Erythroblast (primary cell): ENCODE results near the gene SH3BGRL2.

Experiments used
- DNase-seq, 2 experiments: peaks; one replicate each; lab custom pipeline; 2025; lab: John Stamatoyannopoulos, UW
- GATA1 ChIP-seq: IDR thresholded peaks from 2 replicates; pipeline ENCODE4 v1.6.1; 2011; ENCODE audit warnings: low read depth, mild to moderate bottlenecking, control low read depth, low read length, moderate library complexity
- POLR2A ChIP-seq: IDR thresholded peaks from 2 replicates; pipeline ENCODE4 v1.6.1; 2011; ENCODE audit warnings: mild to moderate bottlenecking, low read length

SH3BGRL2 gene

DNA sequence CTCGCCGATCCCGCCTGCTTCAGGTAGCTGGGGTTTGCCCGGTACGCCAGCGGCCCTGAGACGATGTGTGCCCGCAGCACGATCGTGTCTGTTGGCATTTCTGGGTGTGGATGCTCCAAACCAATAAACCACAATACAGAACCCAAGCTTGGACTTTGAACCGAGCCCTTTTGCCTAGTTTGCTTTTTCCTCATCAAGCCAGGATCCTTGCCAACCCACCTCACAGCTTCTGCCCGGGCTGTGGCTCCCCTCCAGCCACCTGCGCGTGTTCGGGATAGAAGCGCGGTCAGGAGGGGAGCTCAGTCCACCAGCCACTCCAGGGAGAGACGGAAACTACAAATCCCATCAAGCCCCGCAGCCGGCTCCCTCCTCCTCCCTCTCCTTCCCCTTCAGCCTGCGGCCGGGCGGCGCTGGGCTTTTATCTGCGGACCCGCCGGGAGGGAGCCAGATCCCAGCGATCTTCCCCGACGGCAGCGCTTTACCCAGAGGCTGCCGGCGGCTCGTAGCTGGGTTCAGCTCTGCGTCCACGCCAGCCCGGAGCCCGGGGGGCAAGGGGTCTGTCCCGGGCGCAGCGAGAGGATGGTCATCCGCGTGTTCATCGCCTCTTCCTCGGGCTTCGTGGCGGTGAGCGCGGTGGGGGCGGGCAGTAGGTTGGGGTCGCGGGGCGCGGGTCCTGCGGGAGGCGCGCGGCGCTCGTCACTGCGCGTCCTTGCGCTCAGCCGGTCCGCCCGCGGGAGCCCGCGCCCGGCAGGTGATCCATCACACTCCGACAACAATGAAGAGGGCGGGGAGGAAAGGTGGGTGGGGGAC lies at the start of gene SH3BGRL2:
Gene SH3BGRL2 (plus strand): TSS at position 447 of the 810 bp plus-strand sequence. CDS start 133 bp downstream, at position 580.
- peak; percentile 63 to 66 for DNase-seq
- TF ChIP-seq POLR2A (peak; percentile 26), GATA1 (no peak)

DNA sequence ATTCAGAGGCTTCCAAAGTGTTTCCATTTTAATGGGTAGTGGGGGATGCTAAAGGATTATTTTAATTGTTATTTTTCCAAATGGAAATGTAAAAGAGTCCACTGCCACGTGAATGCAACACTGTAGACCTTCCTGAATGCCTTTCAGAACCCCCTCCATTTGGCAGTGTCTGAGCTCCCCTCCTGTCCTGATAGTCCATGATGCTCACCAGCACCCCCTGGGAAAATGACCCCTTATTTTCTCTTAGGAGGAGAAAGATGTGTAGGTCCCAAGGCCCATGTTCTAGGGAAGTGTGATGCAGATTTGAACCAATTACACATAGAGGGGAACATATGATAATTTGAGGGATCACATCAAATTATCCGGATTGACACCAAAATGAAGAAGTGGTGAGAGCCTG lies 46.8 kb upstream of the SH3BGRL2 start:
- TF ChIP-seq GATA1 (no peak), POLR2A (no peak)
- DNase-seq, result no peak

DNA sequence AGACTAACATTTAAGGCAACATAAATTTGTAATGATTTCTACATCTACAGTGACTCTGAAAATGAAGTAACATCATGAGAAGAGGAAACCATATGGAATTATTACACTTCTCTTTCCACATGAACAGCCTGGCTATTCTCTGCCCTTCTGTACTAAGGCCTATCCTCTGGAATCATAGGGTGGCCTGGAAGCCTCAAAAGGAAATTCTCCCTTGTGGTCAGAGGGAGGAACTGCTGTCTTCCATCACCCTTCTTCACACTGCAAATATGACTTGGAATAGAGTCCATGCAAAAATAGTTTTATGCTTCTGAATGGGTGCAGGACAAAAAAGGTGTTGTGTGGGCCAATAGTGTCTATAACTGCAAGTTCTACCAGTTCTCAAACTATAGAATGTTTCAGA lies 44.6 kb upstream of the SH3BGRL2 start:
- no peak for DNase-seq
- TF ChIP-seq POLR2A (no peak), GATA1 (no peak)

DNA sequence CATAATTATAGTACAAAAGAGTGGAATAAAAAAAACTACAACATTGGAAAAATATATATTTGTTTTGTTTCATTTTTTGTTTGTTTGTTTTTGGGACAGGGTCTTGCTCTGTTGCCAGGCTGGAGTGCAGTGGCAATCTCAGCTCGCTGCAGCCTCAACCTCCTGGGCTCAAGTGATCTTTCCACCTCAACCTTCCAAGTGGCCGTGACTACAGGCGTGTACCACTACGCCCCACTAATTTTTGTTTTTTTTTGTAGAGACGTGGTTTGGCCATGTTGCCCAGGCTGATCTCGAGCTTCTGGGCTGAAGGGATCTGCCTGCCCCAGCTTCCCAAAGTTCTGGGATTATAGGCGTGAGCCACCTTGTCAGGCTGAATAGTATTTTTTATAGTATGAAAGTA lies 41.4 kb upstream of the SH3BGRL2 start:
- no peak for TF ChIP-seq GATA1
- TF ChIP-seq POLR2A, result no peak
- no peak for DNase-seq

DNA sequence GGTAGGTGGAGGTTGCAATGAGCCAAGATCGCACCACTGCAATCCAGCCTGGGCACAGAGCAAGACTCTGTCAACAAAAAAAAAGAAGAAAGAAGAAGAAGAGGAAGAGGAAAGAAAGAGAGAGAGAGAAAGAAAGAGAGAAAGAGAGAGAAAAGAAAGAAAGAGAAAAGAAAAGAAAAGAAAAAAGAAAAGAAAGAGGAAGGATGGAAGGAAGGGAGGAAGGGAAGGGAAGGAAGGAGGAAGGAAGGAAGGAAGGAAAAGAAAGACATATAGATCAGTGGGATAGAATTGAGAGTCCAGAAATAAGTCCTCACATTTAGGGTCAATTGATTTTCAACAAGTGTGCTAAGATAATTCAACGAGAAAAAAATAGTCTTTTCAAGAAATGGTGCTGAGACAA lies 34.0 kb upstream of the SH3BGRL2 start:
- DNase-seq, result no peak
- no peak for TF ChIP-seq GATA1
- TF ChIP-seq POLR2A, result no peak

DNA sequence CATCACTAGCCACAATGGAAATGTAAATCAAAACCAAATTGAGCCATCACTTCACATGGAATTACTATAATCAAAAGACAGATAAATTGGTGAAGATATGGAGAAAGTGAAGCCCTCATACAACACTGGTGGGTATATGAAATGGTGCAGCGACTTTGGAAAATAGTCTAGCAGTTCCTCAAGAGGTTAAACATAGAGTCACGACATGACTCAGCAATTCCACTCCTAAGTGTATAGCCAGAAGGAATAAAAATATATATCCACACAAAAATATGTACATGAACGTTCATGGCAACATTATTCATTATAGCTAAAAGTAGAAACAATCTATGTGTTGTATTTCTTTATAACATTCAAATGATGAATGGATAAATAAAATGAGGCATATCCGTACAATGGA lies 33.1 kb upstream of the SH3BGRL2 start:
- no peak for DNase-seq
- no peak for TF ChIP-seq GATA1
- TF ChIP-seq POLR2A, result no peak

DNA sequence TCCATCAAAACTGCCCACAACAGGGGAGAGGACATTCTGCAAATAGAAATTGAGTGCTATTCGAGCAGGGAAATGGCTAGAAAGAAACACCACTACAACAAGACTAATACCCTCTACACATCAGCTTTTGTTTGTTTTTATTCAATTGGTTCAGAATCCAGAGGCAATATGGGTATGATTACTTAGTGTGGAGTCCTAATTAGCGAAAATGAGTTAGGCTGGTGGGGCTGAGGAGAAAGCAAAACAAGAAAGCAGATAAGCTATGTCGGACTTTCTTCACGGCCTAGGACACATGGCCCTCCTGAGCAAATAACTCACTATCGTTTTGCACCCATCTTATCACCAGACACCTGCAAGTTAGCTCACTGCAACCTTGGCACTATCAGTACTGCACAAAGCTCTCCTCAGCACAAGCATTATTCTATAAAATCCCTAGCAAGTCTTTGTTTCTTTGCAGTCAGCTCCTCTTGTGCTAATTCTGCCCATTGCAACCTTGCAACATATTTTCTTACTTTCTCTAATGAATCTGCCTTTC lies 31.3 kb upstream of the SH3BGRL2 start:
- peak in 1 of 2 experiments; percentile 26 for DNase-seq
- TF ChIP-seq POLR2A (no peak), GATA1 (no peak)

DNA sequence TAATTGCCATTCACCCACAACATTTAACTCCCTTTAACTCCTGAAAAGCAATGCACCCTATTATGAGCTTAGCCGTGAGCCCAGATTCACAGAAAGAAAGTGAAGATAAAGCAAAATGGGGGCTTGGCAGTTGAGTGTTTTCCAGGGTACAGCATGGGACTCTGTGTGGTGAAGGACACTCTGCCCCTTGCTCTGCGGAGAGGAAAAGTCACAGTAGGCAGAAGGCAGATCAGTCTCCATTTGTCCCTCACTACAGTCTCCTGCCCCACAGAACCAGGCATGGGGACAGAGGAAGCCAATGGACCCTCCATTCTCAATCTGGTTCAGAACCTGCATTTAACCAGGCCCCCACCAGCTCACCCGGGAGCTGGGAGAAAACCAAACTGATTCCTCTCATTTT lies 30.8 kb upstream of the SH3BGRL2 start:
- no peak for TF ChIP-seq GATA1
- TF ChIP-seq POLR2A, result no peak
- no peak for DNase-seq

DNA sequence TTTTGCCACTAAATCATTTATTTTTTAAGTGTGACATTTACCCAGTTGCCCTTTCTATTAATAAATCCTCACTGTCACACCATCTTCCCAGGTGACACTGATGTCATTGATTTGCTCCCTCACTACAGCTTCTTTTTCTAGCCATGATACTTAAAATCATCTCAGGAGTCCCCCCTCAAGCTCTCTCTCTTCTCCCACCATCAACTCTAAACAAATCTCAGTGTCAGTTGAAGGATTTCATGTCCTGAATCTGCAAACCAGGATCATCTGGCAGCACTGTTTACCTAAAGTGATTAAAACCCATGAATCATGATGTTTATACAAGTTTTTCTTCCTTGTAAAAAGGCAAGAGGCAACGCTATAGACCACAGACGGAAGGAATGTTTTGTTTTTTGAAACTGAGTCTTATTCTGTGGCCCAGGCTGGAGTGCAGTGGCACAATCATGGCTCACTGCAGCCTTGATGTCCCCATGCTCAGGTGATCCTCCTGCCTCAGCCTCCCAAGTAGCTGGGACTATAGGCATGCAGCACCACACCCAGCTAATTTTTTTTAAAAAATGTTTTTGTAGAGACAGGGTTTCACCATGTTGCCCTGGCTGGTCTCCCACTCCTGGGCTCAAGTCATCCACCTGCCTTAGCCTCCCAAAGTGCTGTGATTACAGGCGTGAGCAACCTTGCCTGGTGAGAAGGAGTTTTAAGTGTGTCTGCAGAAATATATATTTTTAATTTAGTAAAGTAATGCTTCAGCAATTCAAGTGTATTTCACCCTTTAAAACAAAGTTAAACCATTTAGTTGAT lies 30.1 kb upstream of the SH3BGRL2 start:
- DNase-seq, result no peak

DNA sequence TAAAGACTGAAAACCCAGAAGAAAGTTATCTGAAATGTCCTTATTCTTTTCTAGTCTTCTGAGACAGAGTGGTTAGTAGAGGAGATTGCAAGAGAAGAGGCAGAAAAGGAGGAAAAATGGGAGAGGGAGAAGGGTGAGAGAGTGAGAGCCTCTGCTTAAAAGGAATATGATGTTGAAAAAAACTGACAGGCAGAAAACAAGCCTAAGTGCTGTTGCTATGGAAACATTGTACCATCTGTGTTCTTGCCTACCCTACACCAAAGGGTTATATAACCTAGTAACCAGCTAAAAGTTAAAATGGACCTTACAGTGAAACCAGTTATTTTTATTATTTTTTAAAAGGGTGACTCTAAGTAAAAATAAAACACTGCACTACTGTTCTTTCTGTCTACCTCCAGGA lies 28.3 kb upstream of the SH3BGRL2 start:
- no peak for TF ChIP-seq POLR2A

More for the DNA sequence above, 30.1 kb upstream of the SH3BGRL2 start:
- TF ChIP-seq POLR2A, result no peak
- no peak for TF ChIP-seq GATA1

DNA sequence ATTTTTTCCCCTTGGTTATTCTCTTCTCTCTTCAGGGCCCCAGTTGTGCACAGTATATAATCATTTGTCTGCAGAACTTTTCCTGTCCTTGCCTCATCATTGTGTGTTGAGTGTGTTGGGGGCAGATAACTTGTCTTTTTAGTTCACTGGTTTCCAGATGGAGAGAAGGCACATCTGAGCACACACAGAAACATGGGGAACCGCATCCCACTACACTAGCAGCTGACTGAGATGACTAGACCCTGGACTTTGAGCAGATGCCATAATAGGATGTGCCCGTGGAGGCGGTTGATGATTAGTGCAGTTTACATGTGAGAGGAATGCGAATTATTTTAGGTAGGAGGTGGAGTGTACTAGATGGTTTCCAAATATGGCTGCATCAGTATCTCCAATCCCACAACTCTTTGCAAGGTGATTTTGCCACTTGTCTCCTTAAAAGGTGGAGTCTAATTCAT lies 26.5 kb upstream of the SH3BGRL2 start:
- DNase-seq, result peak; percentile 24 to 58
- TF ChIP-seq POLR2A, result no peak
- no peak for TF ChIP-seq GATA1

More for the DNA sequence above, 28.3 kb upstream of the SH3BGRL2 start:
- DNase-seq, result no peak

DNA sequence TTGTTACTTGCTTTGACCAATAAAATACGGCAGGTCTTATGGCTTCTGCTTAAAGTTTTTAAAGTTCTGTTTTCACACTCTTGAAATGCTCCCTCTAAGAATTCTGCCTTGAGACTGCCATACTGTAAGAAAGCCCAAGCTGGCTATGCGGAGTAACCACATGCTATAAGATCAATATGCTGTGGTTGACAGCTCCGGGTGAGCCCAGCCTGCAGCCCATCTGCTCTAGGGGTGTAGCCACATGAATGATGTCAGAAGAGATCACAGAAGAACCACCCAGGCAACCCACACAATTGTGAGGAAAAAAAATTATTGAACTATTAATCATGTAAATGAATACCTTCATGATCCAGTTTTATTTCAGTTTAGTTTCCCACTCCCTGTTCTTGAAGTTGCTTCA lies 26.1 kb upstream of the SH3BGRL2 start:
- no peak for DNase-seq
- no peak for TF ChIP-seq GATA1
- no peak for TF ChIP-seq POLR2A

DNA sequence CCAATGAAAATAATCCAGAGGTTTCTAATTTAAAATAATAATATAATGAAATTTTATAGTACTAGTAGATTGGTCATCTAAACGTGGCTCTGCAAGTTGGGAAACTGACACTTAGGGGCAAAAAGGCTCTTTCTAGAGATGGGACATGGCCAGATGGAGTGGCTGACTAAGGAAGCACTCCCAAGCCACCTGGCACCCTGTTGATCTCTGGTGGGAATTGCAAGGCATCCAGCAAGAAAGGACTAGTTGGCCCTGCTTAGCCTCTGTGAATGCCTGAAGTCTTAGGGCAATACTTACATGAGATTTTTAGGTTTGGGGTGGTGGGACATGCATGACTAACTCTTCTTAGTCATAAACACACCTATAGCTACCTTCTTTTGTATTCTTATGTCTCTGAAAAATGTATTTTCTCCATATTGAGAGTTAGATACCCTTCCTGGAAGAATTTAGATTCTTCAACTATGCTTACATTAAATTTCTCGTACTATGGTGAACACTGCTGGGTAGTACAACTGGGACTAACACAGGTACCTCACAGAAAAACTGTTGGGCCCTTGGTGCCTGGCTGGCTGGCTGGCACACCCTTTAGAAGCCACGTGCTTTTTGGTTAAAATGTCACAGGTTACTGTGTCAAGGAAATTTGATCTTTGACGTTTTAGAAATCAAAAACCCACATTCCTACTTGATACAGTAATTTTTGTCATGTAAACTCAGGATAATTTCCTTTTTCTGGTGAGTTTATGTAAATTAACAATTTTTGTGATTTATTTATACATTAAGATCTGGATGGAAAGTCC lies 25.0 kb upstream of the SH3BGRL2 start:
- no peak for DNase-seq
- TF ChIP-seq POLR2A (no peak), GATA1 (no peak)
